Trophoblast cell (in vitro differentiated cells and primary cell): ENCODE results near the gene FGGY.

ENCODE experiments used
- DNase-seq, 2 donors: peaks; one replicate each; pipeline ENCODE4 v3.0.0-alpha.2; 2016
- H2AFZ ChIP-seq: 2 replicates; pipeline ENCODE4 v1.6.1; 2013; ENCODE audit warnings: low read length, moderate library complexity, mild to moderate bottlenecking; ENCODE audit not compliant: insufficient read depth, poor library complexity
- H2AK5ac ChIP-seq: 2 replicates; pipeline ENCODE4 v1.6.1; 2013; ENCODE audit warnings: mild to moderate bottlenecking, low read length
- H2BK120ac ChIP-seq: 2 replicates; pipeline ENCODE4 v1.6.1; 2013; ENCODE audit warnings: low read length, mild to moderate bottlenecking, moderate library complexity; ENCODE audit not compliant: insufficient read depth, poor library complexity
- H2BK12ac ChIP-seq: 2 replicates; pipeline ENCODE4 v1.6.1; 2013; ENCODE audit warnings: mild to moderate bottlenecking, low read length, moderate library complexity
- H2BK5ac ChIP-seq: 2 replicates; pipeline ENCODE4 v1.6.1; 2013; ENCODE audit warnings: low read length, low read depth, moderate library complexity, mild to moderate bottlenecking; ENCODE audit not compliant: poor library complexity
- H3K14ac ChIP-seq: 2 replicates; pipeline ENCODE4 v1.6.1; 2013; ENCODE audit warnings: mild to moderate bottlenecking, low read length
- H3K18ac ChIP-seq: 2 replicates; pipeline ENCODE4 v1.6.1; 2013; ENCODE audit warnings: mild to moderate bottlenecking, low read length
- H3K23ac ChIP-seq: 2 replicates; pipeline ENCODE4 v1.6.1; 2013; ENCODE audit warnings: low read length
- H3K27ac ChIP-seq: 2 replicates; pipeline ENCODE4 v1.5.1; 2013; ENCODE audit warnings: low read depth, mild to moderate bottlenecking, inconsistent platforms, low read length, moderate library complexity
- H3K27me3 ChIP-seq: 2 replicates; pipeline ENCODE4 v1.6.1; 2013; ENCODE audit warnings: inconsistent platforms, mild to moderate bottlenecking, low read length, moderate library complexity; ENCODE audit not compliant: insufficient read depth
- H3K36me3 ChIP-seq, 2 experiments: 1 replicate in 1 of 2; 2 replicates in 1 of 2; pipeline ENCODE4 v1.6.1; 2013; ENCODE audit warnings: low read length in 2 of 2, mild to moderate bottlenecking in 2 of 2, moderate library complexity in 1 of 2; ENCODE audit not compliant: insufficient read depth in 2 of 2, control insufficient read depth in 1 of 2
- H3K4ac ChIP-seq: 2 replicates; pipeline ENCODE4 v1.6.1; 2013; ENCODE audit warnings: low read depth, mild to moderate bottlenecking, low read length, moderate library complexity
- H3K4me1 ChIP-seq, 2 experiments: 1 replicate in 1 of 2; 2 replicates in 1 of 2; pipeline ENCODE4 v1.6.1; 2013; ENCODE audit warnings: low read length in 2 of 2, mild to moderate bottlenecking in 2 of 2, moderate library complexity in 1 of 2; ENCODE audit not compliant: insufficient read depth in 2 of 2, control insufficient read depth in 1 of 2
- H3K4me2 ChIP-seq: 2 replicates; pipeline ENCODE4 v1.6.1; 2013; ENCODE audit warnings: inconsistent platforms, mild to moderate bottlenecking, low read length, moderate library complexity
- H3K4me3 ChIP-seq: 2 replicates; pipeline ENCODE4 v1.5.1; 2013; ENCODE audit warnings: mild to moderate bottlenecking, low read depth, low read length, inconsistent platforms
- H3K79me1 ChIP-seq: one replicate; pipeline ENCODE4 v1.6.1; 2013; ENCODE audit warnings: low read length
- H3K79me2 ChIP-seq: 2 replicates; pipeline ENCODE4 v1.6.1; 2013; ENCODE audit warnings: low read length, mild to moderate bottlenecking; ENCODE audit not compliant: control insufficient read depth, insufficient read depth, poor library complexity
- H3K9ac ChIP-seq: 2 replicates; pipeline ENCODE4 v1.6.1; 2013; ENCODE audit warnings: mild to moderate bottlenecking, low read length
- H3K9me3 ChIP-seq: 2 replicates; pipeline ENCODE4 v1.6.1; 2013; ENCODE audit warnings: low read depth, mild to moderate bottlenecking, control low read depth, inconsistent platforms, low read length; ENCODE audit not compliant: insufficient read depth
- H4K12ac ChIP-seq: 2 replicates; pipeline ENCODE4 v1.6.1; 2013; ENCODE audit warnings: low read depth, mild to moderate bottlenecking, low read length, moderate library complexity
- H4K8ac ChIP-seq: 2 replicates; pipeline ENCODE4 v1.6.1; 2013; ENCODE audit warnings: low read depth, mild to moderate bottlenecking, low read length, moderate library complexity
- H4K91ac ChIP-seq: one replicate; pipeline ENCODE4 v1.6.1; 2013; ENCODE audit warnings: low read depth, mild to moderate bottlenecking, low read length, moderate library complexity
- WGBS: extraction: QIAGEN DNeasy Blood & Tissue Kit; methylation state at CpG from one replicate; pipeline ENCODE4 v1.1.7; 2013; ENCODE audit warnings: missing lambda C conversion rate; ENCODE audit not compliant: insufficient read length, insufficient coverage; ENCODE audit errors: extremely low coverage; 5-methylcytosine and 5-hydroxymethylcytosine counted together

Gene FGGY

GRCh38 chr1:59485949-59486348 lies 189.1 kb downstream of the FGGY start:
- peak in 1 of 2 donors; percentile 50 for DNase-seq
- Histone ChIP-seq H4K91ac (no peak overlapping the region), H3K36me3 (no peaks in the 10 kb centered on the region), H2AK5ac (no peak overlapping the region), H4K12ac (no peak overlapping the region), H3K9me3 (no peaks in the 10 kb centered on the region), H3K14ac (no peak overlapping the region), H2BK5ac (no peak overlapping the region), H2AFZ (no peak overlapping the region), H3K27ac (no peak overlapping the region), H4K8ac (no peak overlapping the region), H3K4me3 (no peak overlapping the region), H3K27me3 (no peaks in the 10 kb centered on the region), H3K18ac (no peak overlapping the region), H2BK12ac (peak overlapping the region; percentile 2), H3K79me1 (peaks cover 5% of the 10 kb centered on the region), H2BK120ac (no peak overlapping the region), H3K9ac (no peak overlapping the region), H3K4ac (no peak overlapping the region), H3K4me1 (peaks cover 6 to 11% of the 10 kb centered on the region in 2 experiments), H3K79me2 (no peaks in the 10 kb centered on the region), H3K4me2 (no peak overlapping the region), H3K23ac (no peak overlapping the region)
- WGBS = no CpG with 5 or more reads among the region's 2 CpGs

- Histone ChIP-seq H3K4me1 (peaks cover 6 to 11% of the 10 kb centered on the region in 2 experiments), H3K27ac (no peak overlapping the region), H3K23ac (no peak overlapping the region), H3K27me3 (no peaks in the 10 kb centered on the region), H2BK5ac (peak overlapping the region; percentile 7), H3K4me2 (no peak overlapping the region), H4K91ac (peak overlapping the region; percentile 62), H3K4me3 (no peak overlapping the region), H2AFZ (no peak overlapping the region), H3K4ac (no peak overlapping the region), H3K9ac (no peak overlapping the region), H2BK120ac (no peak overlapping the region), H4K12ac (no peak overlapping the region), H3K79me2 (no peaks in the 10 kb centered on the region), H4K8ac (no peak overlapping the region), H2BK12ac (peak overlapping the region; percentile 2), H3K79me1 (peaks cover 5% of the 10 kb centered on the region), H2AK5ac (no peak overlapping the region), H3K36me3 (no peaks in the 10 kb centered on the region), H3K9me3 (no peaks in the 10 kb centered on the region), H3K18ac (no peak overlapping the region), H3K14ac (no peak overlapping the region)
- peak; percentile 33 to 72 for DNase-seq
- no CpG with 5 or more reads among the region's 2 CpGs for WGBS
These were observed 189.7 kb downstream of the FGGY start for GRCh38 chr1:59486615-59487014.

- no peak overlapping the region for H3K14ac ChIP-seq
- H2AFZ ChIP-seq = no peak overlapping the region
- no peak overlapping the region for H4K12ac ChIP-seq
- H3K79me1 ChIP-seq = peaks cover 5% of the 10 kb centered on the region
- no peak overlapping the region for H3K18ac ChIP-seq
- H3K9me3 ChIP-seq = no peaks in the 10 kb centered on the region
- H3K23ac ChIP-seq = peak overlapping the region; percentile 98
- peak; percentile 64 to 71 for DNase-seq
- peak overlapping the region; percentile 9 for H2AK5ac ChIP-seq
- no peaks in the 10 kb centered on the region for H3K79me2 ChIP-seq
- H2BK120ac ChIP-seq = peak overlapping the region; percentile 51
- H3K4ac ChIP-seq = no peak overlapping the region
- H4K8ac ChIP-seq = peak overlapping the region; percentile 60
- H3K36me3 ChIP-seq = no peaks in the 10 kb centered on the region
- peaks cover 6 to 11% of the 10 kb centered on the region in 2 experiments for H3K4me1 ChIP-seq
- H3K27me3 ChIP-seq = no peaks in the 10 kb centered on the region
- H3K9ac ChIP-seq = no peak overlapping the region
- H3K4me2 ChIP-seq = no peak overlapping the region
- H4K91ac ChIP-seq = peak overlapping the region; percentile 13
- no peak overlapping the region for H3K27ac ChIP-seq
- peak overlapping the region; percentile 94 for H2BK12ac ChIP-seq
- no CpG with 5 or more reads among the region's 2 CpGs for WGBS
- no peak overlapping the region for H3K4me3 ChIP-seq
- H2BK5ac ChIP-seq = peak overlapping the region; percentile 21
These were observed 190.6 kb downstream of the FGGY start for GRCh38 chr1:59487335-59488031.

GRCh38 chr1:59492500-59492899 lies 195.6 kb downstream of the FGGY start:
- H3K18ac ChIP-seq = no peak overlapping the region
- H3K4ac ChIP-seq = no peak overlapping the region
- H2AFZ ChIP-seq = no peak overlapping the region
- H3K4me1 ChIP-seq = peaks cover under 1 to 2% of the 10 kb centered on the region in 2 experiments
- no peak overlapping the region for H3K23ac ChIP-seq
- no peak overlapping the region for H2BK120ac ChIP-seq
- H2BK12ac ChIP-seq = no peak overlapping the region
- no peak overlapping the region for H4K8ac ChIP-seq
- no peak overlapping the region for H3K9ac ChIP-seq
- no peak overlapping the region for H3K4me3 ChIP-seq
- no peaks in the 10 kb centered on the region for H3K9me3 ChIP-seq
- H3K79me2 ChIP-seq = no peaks in the 10 kb centered on the region
- H3K4me2 ChIP-seq = no peak overlapping the region
- no peak overlapping the region for H4K91ac ChIP-seq
- H3K79me1 ChIP-seq = peaks cover under 1% of the 10 kb centered on the region
- WGBS = no CpG with 5 or more reads among the region's 1 CpG
- no peak overlapping the region for H3K27ac ChIP-seq
- no peak overlapping the region for H2BK5ac ChIP-seq
- H3K14ac ChIP-seq = no peak overlapping the region
- H2AK5ac ChIP-seq = no peak overlapping the region
- no peaks in the 10 kb centered on the region for H3K27me3 ChIP-seq
- no peak for DNase-seq
- no peaks in the 10 kb centered on the region for H3K36me3 ChIP-seq
- no peak overlapping the region for H4K12ac ChIP-seq
